Body of pancreas (tissue), 4 donors: ENCODE results near the gene AVPI1.

ENCODE experiments used
- CTCF ChIP-seq, 7 experiments: fragments of 450-650 bp in 4 of 7; fragments of 200-600 bp in 3 of 7; sonication (generic) in 3 of 7; IDR thresholded peaks; one replicate each; pipeline ENCODE4 v1.5.1; 2016 to 2019; ENCODE audit warnings: antibody characterized with exemption in 7 of 7
- POLR2A ChIP-seq, 3 donors: fragments of 450-650 bp; IDR thresholded peaks; one replicate each; pipeline ENCODE4 v1.6.1; 2016; ENCODE audit warnings: antibody characterized with exemption in 3 of 3, mild to moderate bottlenecking in 2 of 3

GRCh38 chr10:97644936-97645335, 42.1 kb downstream of the AVPI1 start:
- TF ChIP-seq CTCF (IDR thresholded peaks at IDR 0.05) (no peak), POLR2A (IDR thresholded peaks at IDR 0.05) (no peak)
